GM21576 (cell line): Measurements from ENCODE around the gene CMIP.

ENCODE experiments used
- ATAC-seq: cut with Tn5 transposase; IDR thresholded peaks from one replicate; pipeline ENCODE4 v1.9.1; 2021; ENCODE audit warnings: mild to moderate bottlenecking, moderate library complexity; ENCODE audit not compliant: unreplicated experiment

The CMIP gene

GRCh38 chr16:81693041-81693743 is 248.6 kb downstream of the CMIP start:
- no peak for ATAC-seq

DNA sequence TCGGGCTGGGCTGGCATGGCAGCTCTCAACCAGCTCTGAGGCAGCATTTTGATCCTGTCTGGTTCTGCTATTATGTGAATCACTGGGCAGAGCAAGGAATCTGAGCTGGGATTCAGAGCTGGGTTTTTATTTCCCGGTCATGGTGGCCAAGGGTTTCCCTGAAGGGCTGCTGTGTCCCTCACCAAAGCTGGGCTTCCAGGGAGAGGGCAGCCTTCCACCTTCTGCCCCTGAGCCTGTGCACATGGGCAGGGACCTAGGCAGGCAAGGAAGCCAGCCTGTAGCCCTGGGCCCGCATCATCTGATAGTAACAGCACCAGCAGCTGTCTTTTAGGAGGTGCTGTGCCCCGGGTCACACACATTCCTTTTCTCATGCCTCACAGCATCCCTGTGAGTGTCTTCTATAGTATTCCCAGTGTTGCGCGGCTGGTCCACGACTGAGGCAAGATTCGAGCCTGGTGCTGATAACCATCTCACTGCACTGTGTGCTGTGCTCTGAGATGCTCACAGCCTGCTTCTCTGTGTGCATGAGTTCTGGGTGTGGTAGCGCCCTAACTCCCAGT is 249.2 kb downstream of the CMIP start:
- no peak for ATAC-seq

GRCh38 chr16:81694494-81695280 is 250.1 kb downstream of the CMIP start:
- ATAC-seq, result no peak

GRCh38 chr16:81695321-81696165 is 250.9 kb downstream of the CMIP start:
- no peak for ATAC-seq

GRCh38 chr16:81696166-81696960 is 251.8 kb downstream of the CMIP start:
- no peak for ATAC-seq

DNA sequence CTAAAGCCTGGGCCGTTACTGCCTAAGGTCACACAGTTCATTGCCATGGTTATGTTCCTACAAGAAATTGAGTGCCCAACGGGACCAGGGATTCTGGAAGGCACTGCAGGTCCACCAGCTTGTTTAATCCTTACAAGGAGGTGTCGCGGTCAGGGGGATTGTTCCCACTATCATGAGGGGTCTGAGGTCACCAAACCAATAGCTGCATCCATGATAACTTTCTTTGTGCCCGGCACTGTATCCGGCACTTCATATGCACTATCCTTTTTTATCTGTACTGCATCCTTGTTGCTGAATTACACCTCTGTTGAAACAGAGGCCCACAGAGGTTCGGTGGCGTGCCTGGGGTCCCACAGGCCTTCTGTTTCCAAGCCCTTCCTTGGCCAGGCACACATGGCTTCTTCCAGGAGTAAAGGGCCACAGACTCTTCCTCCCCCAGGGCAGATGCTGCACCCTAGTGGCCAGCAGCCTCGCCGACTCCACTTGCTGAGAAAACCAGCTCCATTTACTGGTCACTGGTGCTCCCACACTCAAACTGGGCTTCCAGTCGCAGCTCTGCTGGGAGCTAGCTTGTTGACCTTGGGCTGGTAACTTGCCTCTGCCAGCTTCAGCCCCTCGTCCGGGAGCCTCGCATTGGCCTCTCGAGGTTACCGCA is 252.5 kb downstream of the CMIP start:
- ATAC-seq, result no peak

- ATAC-seq, result no peak
Observed at GRCh38 chr16:81697616-81698309, 253.2 kb downstream of the CMIP start.

DNA sequence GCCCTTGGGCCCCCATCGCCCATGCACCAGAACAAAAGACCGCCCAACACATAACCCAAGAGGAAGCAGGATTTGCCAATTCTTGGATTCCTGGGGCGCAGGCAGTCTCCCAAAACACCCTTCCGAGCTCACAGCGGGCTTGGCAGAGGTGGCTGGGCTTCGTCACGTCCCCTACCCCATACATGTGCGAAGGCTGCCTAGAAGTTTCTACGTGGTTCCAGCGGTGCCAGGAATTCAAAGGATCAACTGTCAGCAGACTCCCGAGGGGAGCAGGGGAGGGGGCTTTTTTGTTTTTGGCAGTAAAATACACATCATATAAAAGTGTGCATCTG is 253.7 kb downstream of the CMIP start:
- no peak for ATAC-seq

DNA sequence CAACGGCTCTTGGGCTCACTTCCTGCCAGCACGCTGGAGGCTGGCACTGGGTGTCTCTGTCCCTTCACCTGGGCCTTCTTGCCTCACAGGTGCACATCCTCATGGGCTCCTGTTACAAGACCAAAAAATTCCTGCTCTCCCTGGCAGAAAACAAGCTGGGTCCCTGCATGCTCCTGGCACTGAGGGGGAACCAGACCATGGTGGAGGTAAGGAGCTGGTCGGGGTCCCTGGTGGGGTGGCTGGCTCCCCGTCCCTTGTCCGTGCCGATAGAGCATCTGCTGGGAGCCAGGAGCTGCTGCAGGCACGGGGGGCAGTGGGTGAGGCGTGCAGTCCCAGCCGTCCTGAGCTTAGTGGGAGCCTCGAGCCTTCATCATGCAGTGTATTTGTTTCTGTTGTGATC is 255.0 kb downstream of the CMIP start:
- ATAC-seq, result no peak

DNA sequence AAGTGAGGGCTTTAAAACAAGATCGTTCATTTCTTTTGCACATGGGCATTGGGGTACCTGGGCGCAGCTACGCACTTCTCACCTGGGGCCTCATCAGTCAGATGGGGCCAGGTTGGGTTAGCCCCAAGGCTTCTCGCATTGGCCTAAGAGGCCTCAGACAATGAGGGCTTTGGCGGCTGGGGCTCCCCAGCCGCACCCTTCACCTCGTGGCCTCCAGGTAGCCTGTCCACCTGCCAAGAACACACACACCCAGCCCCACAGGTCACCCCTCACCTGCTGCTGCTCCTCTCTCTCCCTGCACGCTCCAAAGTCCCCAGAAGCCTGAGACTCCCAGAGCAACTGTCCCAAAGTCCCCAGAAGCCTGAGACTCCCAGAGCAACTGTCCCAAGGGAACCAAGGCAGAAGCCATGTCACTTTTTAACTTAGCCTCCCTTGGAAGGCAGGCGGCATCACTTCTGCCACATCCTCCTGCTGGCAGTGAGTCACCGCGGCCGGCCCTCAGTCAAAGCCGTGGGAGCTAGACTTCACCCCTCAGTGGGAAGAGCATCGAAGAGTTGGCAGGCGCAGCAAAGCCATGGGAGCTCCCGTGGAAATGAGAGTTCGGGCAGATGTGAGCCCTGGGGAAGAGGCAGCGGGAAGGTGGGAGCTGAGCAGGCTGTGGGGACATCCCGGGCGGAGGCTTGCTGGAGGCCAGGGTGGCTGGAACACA is 255.6 kb downstream of the CMIP start:
- no peak for ATAC-seq

DNA sequence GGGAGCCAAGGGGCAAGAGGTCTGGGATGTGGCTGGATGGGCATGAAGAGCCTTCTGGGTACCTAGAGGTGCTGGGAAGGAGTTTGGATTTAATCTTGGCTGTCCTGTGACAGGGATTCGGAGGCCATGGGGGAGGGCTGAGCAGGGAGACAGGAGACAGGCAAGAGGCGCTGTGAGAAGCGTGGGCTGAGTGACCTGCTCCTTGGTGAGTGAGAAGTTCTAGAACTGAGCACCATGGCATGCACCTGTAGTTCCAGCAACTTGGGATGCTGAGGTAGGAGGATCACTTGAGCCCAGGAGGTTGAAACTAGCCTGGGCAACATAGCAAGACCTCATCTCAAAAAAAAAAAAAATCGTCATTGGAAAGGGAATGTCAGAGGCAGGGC is 256.2 kb downstream of the CMIP start:
- no peak for ATAC-seq

DNA sequence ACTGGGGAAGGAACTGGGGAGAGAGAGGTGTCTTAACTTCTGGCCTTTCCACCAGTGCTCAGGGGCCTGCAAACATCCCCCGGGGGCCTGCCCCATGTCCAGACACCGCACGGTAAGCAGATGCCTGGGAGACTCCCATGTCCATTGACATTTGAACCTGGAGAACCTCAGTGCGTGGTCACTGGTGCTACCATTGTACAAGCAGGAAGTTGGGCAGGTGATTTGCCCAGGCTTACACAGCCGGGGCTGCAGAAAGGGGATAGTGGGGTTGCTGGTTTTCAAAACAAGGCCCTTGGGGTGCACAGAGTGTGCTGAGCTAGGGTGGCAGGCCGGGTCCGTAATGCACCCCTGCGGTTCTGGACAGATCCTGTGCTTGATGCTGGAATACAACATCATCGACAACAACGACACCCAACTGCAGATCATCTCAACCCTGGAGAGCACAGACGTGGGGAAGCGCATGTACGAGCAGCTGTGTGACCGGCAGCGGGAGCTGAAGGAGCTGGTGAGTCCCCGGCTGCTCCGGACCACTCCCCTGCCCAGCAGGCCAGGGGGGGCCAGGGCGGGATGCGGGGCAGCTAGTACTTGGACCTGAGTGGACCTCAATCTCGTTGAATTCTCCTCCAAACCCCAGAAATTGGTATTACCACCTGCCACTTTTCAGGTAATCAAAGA is 256.8 kb downstream of the CMIP start:
- no peak for ATAC-seq

- no peak for ATAC-seq
Observed at GRCh38 chr16:81702506-81702905, 257.9 kb downstream of the CMIP start.

DNA sequence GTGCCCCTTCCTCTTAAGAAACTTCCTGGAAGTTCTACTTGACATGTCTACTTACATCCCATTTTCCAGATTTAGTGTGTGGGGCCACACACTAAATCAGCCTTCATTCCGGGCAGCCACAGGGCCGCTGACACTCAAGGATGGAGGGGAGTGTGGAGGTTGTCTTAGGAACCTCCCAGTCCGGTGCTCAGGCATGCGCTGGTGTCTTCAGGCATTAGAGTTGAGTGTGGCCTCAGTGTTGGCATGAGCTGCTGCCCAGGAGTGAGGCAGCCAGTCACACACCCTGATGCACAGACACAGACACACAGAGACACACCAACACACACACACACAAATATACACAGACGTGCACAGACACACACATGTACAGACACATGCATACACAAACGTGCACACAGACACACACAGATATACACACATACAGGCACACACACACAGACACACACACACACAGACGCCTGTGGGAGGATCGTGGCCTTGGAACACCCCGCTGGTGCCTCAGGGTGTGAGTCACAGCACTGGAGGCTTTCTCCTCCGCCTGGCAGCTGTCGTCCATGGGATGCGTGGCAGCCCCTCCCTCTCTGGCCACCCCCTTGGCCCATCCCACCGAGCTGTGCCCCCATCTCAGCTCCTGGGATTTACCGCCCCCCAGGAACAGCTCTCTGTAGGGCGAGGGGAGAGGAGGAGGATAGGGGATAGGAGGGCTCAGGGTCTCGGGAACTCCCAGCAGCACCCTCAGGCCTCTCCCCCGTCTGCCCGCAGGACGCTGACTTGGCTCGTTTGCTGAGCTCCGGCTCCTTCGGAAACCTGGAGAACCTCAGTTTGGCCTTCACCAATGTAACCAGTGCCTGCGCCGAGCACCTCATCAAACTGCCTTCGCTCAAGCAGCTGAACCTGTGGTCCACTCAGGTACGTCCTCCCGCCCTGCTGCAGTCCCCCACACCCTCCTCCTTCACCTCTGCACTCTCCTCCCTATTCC is 258.9 kb downstream of the CMIP start:
- no peak for ATAC-seq

DNA sequence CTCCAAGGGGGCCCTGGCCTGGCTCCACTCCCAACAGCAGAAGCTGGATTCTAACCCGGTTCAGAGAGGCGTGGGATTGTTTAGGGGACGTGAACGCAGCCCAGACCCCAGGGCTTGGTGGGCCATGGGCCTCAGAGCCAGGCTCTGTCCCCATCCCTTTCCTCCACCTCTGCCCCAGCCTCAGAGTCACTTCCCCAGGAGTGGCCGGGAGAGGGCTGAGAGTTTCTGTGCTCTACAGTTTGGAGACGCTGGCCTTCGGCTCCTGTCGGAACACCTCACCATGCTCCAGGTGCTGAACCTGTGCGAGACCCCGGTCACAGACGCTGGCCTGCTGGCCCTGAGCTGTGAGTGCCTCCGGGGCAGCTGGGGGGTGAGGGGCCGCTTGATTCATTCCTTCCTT is 260.7 kb downstream of the CMIP start:
- ATAC-seq, result no peak

DNA sequence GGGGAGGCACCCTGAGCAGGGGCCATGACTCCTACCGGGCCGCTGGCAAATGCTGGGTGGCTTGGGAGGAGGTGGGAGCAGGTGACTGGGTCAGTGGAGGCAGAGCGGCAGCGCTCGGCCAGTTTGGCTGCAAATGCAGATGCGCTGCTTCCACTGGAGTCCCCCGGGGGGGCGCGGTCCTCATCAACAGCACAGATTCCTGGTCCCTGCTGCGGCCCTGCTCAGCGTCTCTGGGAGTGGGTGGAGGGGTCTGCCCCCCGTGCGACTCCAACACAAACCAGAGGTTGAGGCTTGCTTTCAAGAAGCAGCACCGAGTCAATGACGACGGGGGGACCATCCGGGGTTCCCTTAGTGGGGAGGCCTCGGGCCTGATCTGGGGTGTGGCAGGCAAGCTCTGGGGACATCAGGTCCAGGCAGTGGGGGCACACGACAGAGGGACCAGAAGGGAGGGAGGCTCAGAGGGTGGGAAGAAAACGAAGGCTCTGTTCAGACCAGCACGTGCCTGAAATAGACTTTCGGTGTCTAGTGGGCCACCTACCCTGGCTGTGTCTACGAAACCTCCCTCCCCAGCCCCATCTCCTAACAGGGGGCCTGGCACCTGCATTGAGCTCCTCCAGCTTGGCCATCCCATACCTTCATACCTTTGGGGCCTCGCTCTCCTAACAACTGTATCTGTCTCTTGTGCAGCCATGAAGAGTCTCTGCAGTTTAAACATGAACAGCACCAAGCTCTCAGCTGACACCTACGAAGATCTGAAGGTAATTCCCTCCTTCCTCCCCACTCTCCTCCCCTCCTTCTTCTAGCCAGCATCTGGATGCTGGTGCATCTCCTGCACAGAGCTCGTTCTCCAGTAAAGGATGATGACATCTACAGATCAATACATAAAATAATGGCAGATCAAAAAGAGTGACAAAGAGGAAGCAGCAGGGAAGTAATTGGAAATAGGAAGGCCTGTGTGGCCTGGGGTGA is 262.0 kb downstream of the CMIP start:
- ATAC-seq, result no peak
